ENCODE results near the gene NUDT4. TPM values are rescaled to one million over a fixed set of nuclear protein-coding genes. Genes with fewer than 3 reads are reported as not detected.
A peak's percentile ranks its signal among the peaks of the same experiment; 100 is the strongest.

Gene NUDT4
- total and polyA plus RNA-seq, 2 of the 13 experiments (the other 11 are each of a cell fraction or from before 2014, with no cell fraction given), result 37.3 to 70.1 TPM

- TF ChIP-seq ZNF318 (CRISPR knock-in tag; IDR thresholded peaks at IDR 0.05), result no peak
- TF ChIP-seq ZMYM4 (CRISPR knock-in tag; IDR thresholded peaks at IDR 0.05), result peak; percentile 86
- no peak for TF ChIP-seq ZNF7 (CRISPR knock-in tag; IDR thresholded peaks at IDR 0.05)
- peak; percentile 47; the same call in 1 of the 2 replicates for TF ChIP-seq SIN3A (IDR thresholded peaks at IDR 0.05; ENCODE audit: borderline replicate concordance, low read depth, low read length)
- no peak; the same call in 1 of the 2 replicates for TF ChIP-seq HDAC1 (CRISPR knock-in tag; IDR thresholded peaks at IDR 0.05)
- TF ChIP-seq ZBTB34 (CRISPR knock-in tag; IDR thresholded peaks at IDR 0.05), result no peak
- TF ChIP-seq MEIS1 (CRISPR knock-in tag; IDR thresholded peaks at IDR 0.05; ENCODE audit: borderline replicate concordance), result no peak
- 0 out of 2 replicates have a peak, but pooled peaks have one; percentile 25 for TF ChIP-seq TGIF2 (CRISPR knock-in tag; IDR thresholded peaks at IDR 0.05)
- peak; percentile 58 for TF ChIP-seq KAT7 (CRISPR knock-in tag; IDR thresholded peaks at IDR 0.05; ENCODE audit: borderline replicate concordance)
- peak; percentile 51; the same call in 1 of the 2 replicates for TF ChIP-seq ZBTB38 (CRISPR knock-in tag; IDR thresholded peaks at IDR 0.05)
- no peak for TF ChIP-seq CREB1 (IDR thresholded peaks at IDR 0.05)
- no peak for TF ChIP-seq CREB1 (CRISPR knock-in tag; IDR thresholded peaks at IDR 0.05)
- peak; percentile 55; the same call in 1 of the 2 replicates for TF ChIP-seq KDM5A (IDR thresholded peaks at IDR 0.05; ENCODE audit: borderline replicate concordance, low read length)
- TF ChIP-seq SRY (CRISPR knock-in tag; IDR thresholded peaks at IDR 0.05), result no peak
- TF ChIP-seq RNF2 (conservative IDR thresholded peaks at IDR 0.05; ENCODE audit: low read depth), result no peak
- peak; percentile 53; the same call in 1 of the 2 replicates for TF ChIP-seq TBX2 (CRISPR knock-in tag; IDR thresholded peaks at IDR 0.05; ENCODE audit: borderline replicate concordance)
- TF ChIP-seq DR1 (CRISPR knock-in tag; IDR thresholded peaks at IDR 0.05), result peak; percentile 96
- no peak for TF ChIP-seq SATB2 (CRISPR knock-in tag; IDR thresholded peaks at IDR 0.05)
These were observed at the start of gene NUDT4 (continued) for GRCh38 chr12:93377252-93378195.

Measured in HepG2 (cell line).